ENCODE data around the gene TMEM151A. TPM values are rescaled to one million over a fixed set of nuclear protein-coding genes. Genes with fewer than 3 reads are reported as not detected.
A peak's percentile ranks its signal among the peaks of the same experiment; 100 is the strongest.

Gene TMEM151A
- total and polyA plus RNA-seq, 2 donors (not counting 1 experiment from before 2014, with no cell fraction given): under 0.01 TPM; not detected in 1

DNA sequence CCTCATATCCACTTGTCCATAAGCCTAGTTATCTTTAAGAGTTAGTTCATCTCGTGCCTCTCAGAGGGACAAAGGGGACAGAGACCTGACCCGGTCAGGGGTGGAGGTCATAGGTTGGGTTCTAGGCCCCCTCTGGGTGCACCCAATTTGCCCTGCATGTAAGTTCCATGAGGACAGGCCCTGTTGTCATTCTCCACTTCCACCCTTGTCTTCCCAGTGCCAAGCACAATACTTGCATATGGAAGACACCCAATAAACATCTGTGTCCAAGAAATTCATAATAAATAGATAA, 1.4 kb upstream of the TMEM151A start:
- Histone ChIP-seq H3K27ac (ENCODE audit: insufficient read depth, low read length) (no peak overlapping the region), H3K9me3 (ENCODE audit: control insufficient read depth, insufficient read depth, low read depth, low read length) (no peaks in the 10 kb centered on the region), H3K4me1 (ENCODE audit: control insufficient read depth, extremely low read depth, insufficient read depth, low read length) (peaks cover 8% of the 10 kb centered on the region), H3K4me3 (replicated peaks in 1 of 4; ENCODE audit: control extremely low read depth in 1 of 4, insufficient read depth in 1 of 4, low read depth in 3 of 4, low read length in 4 of 4) (peak overlapping the region in 2 of 4 experiments; percentile 76 to 95), H3K9ac (ENCODE audit: insufficient read depth, low read length) (no peak overlapping the region), H3K36me3 (ENCODE audit: control insufficient read depth, insufficient read depth, low read length) (peaks cover 8% of the 10 kb centered on the region), H2AFZ (ENCODE audit: low read length) (no peak overlapping the region), H3K27me3 (ENCODE audit: control insufficient read depth, insufficient read depth, low read length) (peaks cover 23% of the 10 kb centered on the region), H3K79me2 (ENCODE audit: control insufficient read depth, insufficient read depth, low read length) (peaks cover 24% of the 10 kb centered on the region), H4K20me1 (ENCODE audit: control insufficient read depth, extremely low read depth, insufficient read depth, low read length) (no peaks in the 10 kb centered on the region), H3K4me2 (ENCODE audit: extremely low read depth, insufficient read depth, low read length) (peak overlapping the region; percentile 92)
- DNase-seq (ENCODE audit: low read depth in 2 of 2): no peak
- TF ChIP-seq, protein P1, sequence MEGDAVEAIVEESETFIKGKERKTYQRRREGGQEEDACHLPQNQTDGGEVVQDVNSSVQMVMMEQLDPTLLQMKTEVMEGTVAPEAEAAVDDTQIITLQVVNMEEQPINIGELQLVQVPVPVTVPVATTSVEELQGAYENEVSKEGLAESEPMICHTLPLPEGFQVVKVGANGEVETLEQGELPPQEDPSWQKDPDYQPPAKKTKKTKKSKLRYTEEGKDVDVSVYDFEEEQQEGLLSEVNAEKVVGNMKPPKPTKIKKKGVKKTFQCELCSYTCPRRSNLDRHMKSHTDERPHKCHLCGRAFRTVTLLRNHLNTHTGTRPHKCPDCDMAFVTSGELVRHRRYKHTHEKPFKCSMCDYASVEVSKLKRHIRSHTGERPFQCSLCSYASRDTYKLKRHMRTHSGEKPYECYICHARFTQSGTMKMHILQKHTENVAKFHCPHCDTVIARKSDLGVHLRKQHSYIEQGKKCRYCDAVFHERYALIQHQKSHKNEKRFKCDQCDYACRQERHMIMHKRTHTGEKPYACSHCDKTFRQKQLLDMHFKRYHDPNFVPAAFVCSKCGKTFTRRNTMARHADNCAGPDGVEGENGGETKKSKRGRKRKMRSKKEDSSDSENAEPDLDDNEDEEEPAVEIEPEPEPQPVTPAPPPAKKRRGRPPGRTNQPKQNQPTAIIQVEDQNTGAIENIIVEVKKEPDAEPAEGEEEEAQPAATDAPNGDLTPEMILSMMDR (conservative IDR thresholded peaks at IDR 0.05 in 1 of 2, IDR thresholded peaks at IDR 0.05 in 1 of 2; ENCODE audit: low read depth in 1 of 2, low read length in 2 of 2): no peak
- TF ChIP-seq EZH2 (IDR thresholded peaks at IDR 0.05; ENCODE audit: low read length, missing control alignments): no peak

GRCh38 chr11:66291303-66291705, 390 bp upstream of the TMEM151A start:
- Histone ChIP-seq H3K27me3 (ENCODE audit: control insufficient read depth, insufficient read depth, low read length) (peaks cover 23% of the 10 kb centered on the region), H4K20me1 (ENCODE audit: control insufficient read depth, extremely low read depth, insufficient read depth, low read length) (no peaks in the 10 kb centered on the region), H3K36me3 (ENCODE audit: control insufficient read depth, insufficient read depth, low read length) (peaks cover 3% of the 10 kb centered on the region), H2AFZ (ENCODE audit: low read length) (no peak overlapping the region), H3K4me2 (ENCODE audit: extremely low read depth, insufficient read depth, low read length) (no peak overlapping the region), H3K4me3 (replicated peaks in 1 of 4; ENCODE audit: control extremely low read depth in 1 of 4, insufficient read depth in 1 of 4, low read depth in 3 of 4, low read length in 4 of 4) (no peak overlapping the region), H3K9ac (ENCODE audit: insufficient read depth, low read length) (no peak overlapping the region), H3K27ac (ENCODE audit: insufficient read depth, low read length) (no peak overlapping the region), H3K9me3 (ENCODE audit: control insufficient read depth, insufficient read depth, low read depth, low read length) (no peaks in the 10 kb centered on the region), H3K4me1 (ENCODE audit: control insufficient read depth, extremely low read depth, insufficient read depth, low read length) (peaks cover 8% of the 10 kb centered on the region), H3K79me2 (ENCODE audit: control insufficient read depth, insufficient read depth, low read length) (peaks cover 20% of the 10 kb centered on the region)
- no peak for DNase-seq (ENCODE audit: low read depth in 2 of 2)
- TF ChIP-seq, protein P1 (conservative IDR thresholded peaks at IDR 0.05 in 1 of 2, IDR thresholded peaks at IDR 0.05 in 1 of 2; ENCODE audit: low read depth in 1 of 2, low read length in 2 of 2): no peak
- peak; percentile 39 for TF ChIP-seq EZH2 (IDR thresholded peaks at IDR 0.05; ENCODE audit: low read length, missing control alignments)

DNA sequence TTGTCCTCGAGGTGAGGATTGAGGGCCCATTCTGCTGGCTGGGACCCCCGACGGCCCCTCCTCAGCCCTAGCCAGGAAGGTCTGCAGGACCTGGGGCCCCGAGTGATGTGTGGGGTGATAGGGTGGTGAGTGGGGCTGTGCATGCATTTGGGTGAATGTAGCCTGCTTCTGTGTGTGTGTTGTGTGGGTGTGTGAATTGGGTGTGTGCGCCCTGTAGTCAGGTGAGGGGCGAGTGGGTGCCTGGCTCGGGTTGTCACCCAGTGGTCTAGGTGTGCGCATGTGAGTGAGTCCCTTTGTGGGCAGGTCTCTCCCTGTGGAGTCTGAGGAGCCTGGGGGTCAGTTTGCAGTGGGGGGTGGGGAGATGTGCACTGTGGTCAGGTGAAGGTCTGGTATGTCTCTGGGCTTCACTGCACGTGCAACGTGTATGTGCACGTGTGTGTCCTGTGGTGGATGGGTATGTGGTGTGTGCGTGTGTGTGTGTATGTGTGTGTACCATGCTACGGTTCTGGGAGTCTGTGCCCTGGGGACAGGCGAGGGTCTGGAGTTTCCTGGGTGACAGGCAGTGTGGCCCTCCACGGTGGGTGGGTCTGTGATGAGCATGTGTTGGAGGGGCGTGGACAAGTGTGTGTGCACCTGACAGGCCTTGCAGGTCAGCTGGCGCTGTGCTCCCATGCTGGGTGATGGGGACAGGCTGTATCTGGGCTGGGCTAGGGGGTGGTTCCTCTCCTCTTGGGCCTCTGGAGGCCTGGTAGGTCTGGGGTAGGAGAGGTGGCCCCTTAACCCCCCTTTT, 1.0 kb downstream of the TMEM151A start:
- Histone ChIP-seq H2AFZ (ENCODE audit: low read length) (no peak overlapping the region), H3K27ac (ENCODE audit: insufficient read depth, low read length) (no peak overlapping the region)

More for the DNA sequence above, 1.0 kb downstream of the TMEM151A start:
- peaks cover 32% of the 10 kb centered on the region for H3K27me3 ChIP-seq (ENCODE audit: control insufficient read depth, insufficient read depth, low read length)
- TF ChIP-seq, protein P1 (conservative IDR thresholded peaks at IDR 0.05 in 1 of 2, IDR thresholded peaks at IDR 0.05 in 1 of 2; ENCODE audit: low read depth in 1 of 2, low read length in 2 of 2): no peak
- TF ChIP-seq EZH2 (IDR thresholded peaks at IDR 0.05; ENCODE audit: low read length, missing control alignments): peak; percentile 58
- no peaks in the 10 kb centered on the region for H3K9me3 ChIP-seq (ENCODE audit: control insufficient read depth, insufficient read depth, low read depth, low read length)
- no peak overlapping the region for H3K4me3 ChIP-seq (replicated peaks in 1 of 4; ENCODE audit: control extremely low read depth in 1 of 4, insufficient read depth in 1 of 4, low read depth in 3 of 4, low read length in 4 of 4)
- no peaks in the 10 kb centered on the region for H3K36me3 ChIP-seq (ENCODE audit: control insufficient read depth, insufficient read depth, low read length)
- no peak overlapping the region for H3K9ac ChIP-seq (ENCODE audit: insufficient read depth, low read length)
- H3K4me1 ChIP-seq (ENCODE audit: control insufficient read depth, extremely low read depth, insufficient read depth, low read length): peaks cover 6% of the 10 kb centered on the region
- H3K79me2 ChIP-seq (ENCODE audit: control insufficient read depth, insufficient read depth, low read length): peaks cover 9% of the 10 kb centered on the region
- no peak overlapping the region for H3K4me2 ChIP-seq (ENCODE audit: extremely low read depth, insufficient read depth, low read length)
- H4K20me1 ChIP-seq (ENCODE audit: control insufficient read depth, extremely low read depth, insufficient read depth, low read length): no peaks in the 10 kb centered on the region
- DNase-seq (ENCODE audit: low read depth in 2 of 2): no peak

Data from fibroblast of lung (primary cell).